HG03575 (cell line): ENCODE measurements around the gene ITIH6.
"Not testable (repeated sequence)": the region's sequence is repeated elsewhere in the genome, so short reads cannot be mapped to it uniquely, and the experiment has no call there.

Source experiments
- ATAC-seq: cut with Tn5 transposase; IDR thresholded peaks from one replicate; pipeline ENCODE4 v1.9.1; 2021; ENCODE audit not compliant: unreplicated experiment, insufficient number of reproducible peaks, low FRiP score; ENCODE audit errors: extremely low read depth

ITIH6 gene

GRCh38 chrX:54798137-54798536 is at the start of gene ITIH6:
ITIH6 (minus strand) TSS chrX:54798255; CDS start chrX:54798210, 45 bp downstream.
- ATAC-seq: no peak

- ATAC-seq: not testable (repeated sequence)
These were observed 49.6 kb upstream of the ITIH6 start for GRCh38 chrX:54847700-54848099.

GRCh38 chrX:54843050-54843449 is 45.0 kb upstream of the ITIH6 start:
- no peak for ATAC-seq

GRCh38 chrX:54842607-54843006 is 44.6 kb upstream of the ITIH6 start:
- ATAC-seq: no peak

GRCh38 chrX:54841184-54841874 is 43.3 kb upstream of the ITIH6 start:
- ATAC-seq: not testable (repeated sequence)

- ATAC-seq: no peak
These were observed 40.5 kb upstream of the ITIH6 start for GRCh38 chrX:54838583-54838982.

- no peak for ATAC-seq
These were observed 28.5 kb upstream of the ITIH6 start for GRCh38 chrX:54826598-54826997.

- ATAC-seq: no peak
These were observed 27.8 kb upstream of the ITIH6 start for GRCh38 chrX:54825716-54826438.

- ATAC-seq: no peak
These were observed 26.7 kb upstream of the ITIH6 start for GRCh38 chrX:54824722-54825121.

- ATAC-seq: no peak
These were observed 26.1 kb upstream of the ITIH6 start for GRCh38 chrX:54824195-54824594.

- no peak for ATAC-seq
These were observed 23.3 kb upstream of the ITIH6 start for GRCh38 chrX:54821310-54821709.

GRCh38 chrX:54820737-54821136 is 22.7 kb upstream of the ITIH6 start:
- no peak for ATAC-seq

- no peak for ATAC-seq
These were observed 21.1 kb upstream of the ITIH6 start for GRCh38 chrX:54819201-54819600.

- no peak for ATAC-seq
These were observed 20.2 kb upstream of the ITIH6 start for GRCh38 chrX:54818221-54818620.

- ATAC-seq: no peak
These were observed 19.3 kb upstream of the ITIH6 start for GRCh38 chrX:54817220-54817820.

GRCh38 chrX:54812306-54812705 is 14.3 kb upstream of the ITIH6 start:
- no peak for ATAC-seq

GRCh38 chrX:54811301-54811885 is 13.3 kb upstream of the ITIH6 start:
- no peak for ATAC-seq

- no peak for ATAC-seq
These were observed 12.5 kb upstream of the ITIH6 start for GRCh38 chrX:54810532-54810931.

- ATAC-seq: peak; percentile 75
These were observed 10.8 kb upstream of the ITIH6 start for GRCh38 chrX:54808605-54809483.
